Epithelial cell of esophagus (primary cell): Measurements from ENCODE around the gene SLC39A5.
"Not testable (repeated sequence)": the region's sequence is repeated elsewhere in the genome, so short reads cannot be mapped to it uniquely, and the experiment has no call there.

Experiments
- DNase-seq: peaks from one replicate; pipeline ENCODE4 v3.0.0; 2010; ENCODE audit warnings: low read depth
- H3K4me3 ChIP-seq: 2 replicates; pipeline ENCODE4 v1.5.1; 2011; ENCODE audit warnings: mild to moderate bottlenecking, low read length, control low read depth
- TF ChIP-seq, protein P1 (sequence below): IDR thresholded peaks from 2 replicates; pipeline ENCODE4 v1.5.1; 2011; ENCODE audit warnings: low read depth, mild to moderate bottlenecking, low read length, control low read depth, inconsistent platforms; ENCODE audit not compliant: insufficient read depth; ENCODE audit errors: missing control alignments

The SLC39A5 gene

DNA sequence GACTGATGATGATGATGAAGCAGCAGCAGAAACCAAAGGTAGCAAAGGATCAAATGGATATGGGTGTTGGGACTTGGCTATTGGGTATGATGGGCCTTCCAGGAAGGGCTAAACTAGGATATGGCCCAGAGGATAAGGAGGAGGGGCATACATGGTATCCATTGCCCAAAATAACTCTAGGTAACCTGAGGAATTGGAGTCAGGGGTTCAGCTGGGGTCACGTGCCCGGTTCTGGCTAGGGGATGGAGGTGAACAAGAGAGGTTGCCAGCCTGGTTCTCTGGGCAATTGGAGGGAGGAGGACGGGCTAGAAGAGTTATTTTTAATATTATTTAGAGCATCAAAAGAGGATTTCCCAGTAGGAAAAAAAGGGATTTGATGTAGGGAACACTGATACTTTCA lies 31.1 kb downstream of the SLC39A5 start:
- no peak for DNase-seq
- TF ChIP-seq, protein P1, sequence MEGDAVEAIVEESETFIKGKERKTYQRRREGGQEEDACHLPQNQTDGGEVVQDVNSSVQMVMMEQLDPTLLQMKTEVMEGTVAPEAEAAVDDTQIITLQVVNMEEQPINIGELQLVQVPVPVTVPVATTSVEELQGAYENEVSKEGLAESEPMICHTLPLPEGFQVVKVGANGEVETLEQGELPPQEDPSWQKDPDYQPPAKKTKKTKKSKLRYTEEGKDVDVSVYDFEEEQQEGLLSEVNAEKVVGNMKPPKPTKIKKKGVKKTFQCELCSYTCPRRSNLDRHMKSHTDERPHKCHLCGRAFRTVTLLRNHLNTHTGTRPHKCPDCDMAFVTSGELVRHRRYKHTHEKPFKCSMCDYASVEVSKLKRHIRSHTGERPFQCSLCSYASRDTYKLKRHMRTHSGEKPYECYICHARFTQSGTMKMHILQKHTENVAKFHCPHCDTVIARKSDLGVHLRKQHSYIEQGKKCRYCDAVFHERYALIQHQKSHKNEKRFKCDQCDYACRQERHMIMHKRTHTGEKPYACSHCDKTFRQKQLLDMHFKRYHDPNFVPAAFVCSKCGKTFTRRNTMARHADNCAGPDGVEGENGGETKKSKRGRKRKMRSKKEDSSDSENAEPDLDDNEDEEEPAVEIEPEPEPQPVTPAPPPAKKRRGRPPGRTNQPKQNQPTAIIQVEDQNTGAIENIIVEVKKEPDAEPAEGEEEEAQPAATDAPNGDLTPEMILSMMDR: no peak

DNA sequence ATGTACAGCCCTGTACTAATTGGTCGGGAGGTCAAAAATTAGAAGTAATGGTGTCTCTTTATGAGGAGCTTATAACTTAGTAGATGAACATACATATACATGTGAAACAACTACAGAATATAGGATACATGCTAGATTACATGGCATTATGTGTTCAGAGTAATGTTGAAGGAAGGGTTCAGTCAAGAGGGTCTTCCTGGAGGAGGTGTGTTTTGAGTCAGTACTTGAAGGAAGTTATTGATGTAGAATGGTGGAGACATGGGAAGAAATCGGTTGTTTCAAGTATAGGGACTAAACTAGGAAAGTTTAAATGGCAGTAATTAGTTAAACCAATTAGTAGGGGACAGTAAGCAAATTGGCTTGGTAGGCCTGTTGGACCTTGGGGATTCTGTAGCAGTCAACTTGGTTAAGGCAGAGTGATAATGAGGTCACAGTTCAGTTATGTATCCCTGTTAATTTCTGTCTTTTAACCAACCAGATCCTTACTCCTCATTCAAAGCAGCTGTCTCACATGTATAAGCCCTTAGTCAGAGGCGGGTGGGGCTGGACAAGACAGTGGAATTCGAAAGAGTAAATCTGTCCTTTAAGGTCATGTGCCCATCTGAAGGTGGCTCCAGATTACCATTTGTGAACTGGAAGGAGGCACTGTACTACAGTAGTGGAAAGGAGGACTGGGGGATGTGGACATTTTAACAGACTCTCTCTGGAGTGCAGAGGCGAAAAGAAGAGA lies 31.8 kb downstream of the SLC39A5 start:
- no peak overlapping the region for H3K4me3 ChIP-seq
- peak; percentile 91 for DNase-seq
- TF ChIP-seq, protein P1: no peak

More for the DNA sequence above, 31.1 kb downstream of the SLC39A5 start:
- H3K4me3 ChIP-seq: no peak overlapping the region

- DNase-seq, H3K4me3 ChIP-seq: not testable (repeated sequence)
Measured at GRCh38 chr12:56262955-56263354, 33.1 kb downstream of the SLC39A5 start.

DNA sequence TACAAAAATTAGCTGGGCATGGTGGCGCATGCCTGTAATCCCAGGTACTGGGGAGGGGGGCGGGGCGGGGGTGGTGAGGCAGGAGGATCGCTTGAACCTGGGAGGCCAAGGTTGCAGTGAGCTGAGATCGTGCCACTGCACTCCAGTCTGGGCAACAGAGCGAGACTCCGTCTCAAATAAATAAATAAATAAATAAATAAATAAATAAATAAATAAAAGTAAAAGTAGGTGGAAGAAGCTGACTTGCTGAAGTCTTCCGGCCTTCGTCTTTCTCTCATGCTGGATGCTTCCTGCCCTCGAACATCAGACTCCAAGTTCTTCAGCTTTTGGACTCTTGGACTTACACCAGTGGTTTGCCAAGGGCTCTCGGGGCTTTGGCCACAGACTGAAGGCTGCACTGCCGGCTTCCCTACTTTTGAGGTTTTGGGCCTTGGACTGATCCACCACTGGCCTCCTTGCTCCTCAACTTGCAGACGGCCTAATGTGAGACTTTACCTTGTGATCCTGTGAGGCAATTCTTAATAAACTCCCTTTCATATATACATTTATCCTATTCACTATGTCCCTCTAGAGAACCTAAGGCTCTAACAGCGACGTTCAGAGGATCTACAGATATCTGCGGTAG lies 36.3 kb downstream of the SLC39A5 start:
- DNase-seq: not testable (repeated sequence)

GRCh38 chr12:56266693-56267442 lies 37.0 kb downstream of the SLC39A5 start, which contains the start of gene COQ10A:
TSS of gene COQ10A (plus strand) at chr12:56266942. CDS start at chr12:56267119, 177 bp downstream.
- H3K4me3 ChIP-seq: peak within 1 kb of the TSS; percentile 75

More for the DNA sequence above, 36.3 kb downstream of the SLC39A5 start:
- peak overlapping the region; percentile 75 for H3K4me3 ChIP-seq

DNA sequence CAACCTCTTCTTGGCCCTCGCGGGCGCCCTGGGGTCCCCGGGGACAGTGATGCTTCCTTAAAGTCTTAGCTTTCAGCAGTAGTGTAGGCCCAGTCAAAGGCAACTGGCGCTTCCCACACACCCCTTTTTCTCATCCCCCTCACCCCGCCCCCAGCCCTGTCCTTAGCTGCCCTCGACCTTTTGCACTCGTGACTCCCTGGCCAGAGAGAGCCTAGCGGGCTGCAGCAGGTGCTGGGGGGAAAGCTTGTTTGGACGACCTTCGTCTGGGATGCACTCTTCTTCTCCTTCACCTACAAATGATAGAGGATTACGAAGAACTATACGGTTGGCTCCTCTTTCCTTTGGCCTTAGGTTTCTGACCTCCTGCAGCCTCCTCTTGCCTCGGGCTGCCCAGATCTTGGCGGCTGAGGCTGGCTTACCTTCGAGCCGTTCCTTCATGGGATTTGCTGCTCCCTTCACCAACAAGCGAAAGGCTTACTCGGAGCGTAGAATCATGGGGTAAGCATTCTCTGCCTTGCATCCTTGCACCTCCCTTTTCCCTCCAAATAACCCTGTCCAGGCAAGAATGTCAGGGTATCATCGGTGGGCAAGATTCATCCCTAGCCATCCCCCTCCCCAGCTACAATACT lies 37.7 kb downstream of the SLC39A5 start:
- TF ChIP-seq, protein P1: no peak
- DNase-seq: no peak
- peak overlapping the region; percentile 75 for H3K4me3 ChIP-seq

More at GRCh38 chr12:56266693-56267442, 37.0 kb downstream of the SLC39A5 start, which contains the start of gene COQ10A:
- peak; percentile 87 for DNase-seq
- TF ChIP-seq, protein P1: peak; percentile 73

DNA sequence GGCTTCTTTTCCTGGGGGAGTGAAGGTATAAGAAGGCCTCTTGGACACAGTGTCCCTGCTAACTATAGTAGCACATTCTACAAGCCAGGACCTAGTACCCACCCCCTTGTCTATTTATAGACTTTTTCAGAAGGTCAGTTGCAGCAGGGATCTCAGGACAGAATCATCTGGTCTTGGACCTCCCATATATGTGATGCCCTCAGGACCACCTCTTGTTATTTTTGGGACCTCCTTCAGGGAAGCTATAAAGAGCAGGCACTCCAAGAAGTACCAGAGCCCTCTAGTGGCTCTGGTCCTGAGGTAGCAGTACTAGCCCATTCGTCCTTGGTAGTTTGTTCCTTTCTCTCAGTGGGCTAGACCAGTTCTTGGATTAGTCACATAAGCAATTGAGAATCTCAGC lies 41.2 kb downstream of the SLC39A5 start:
- peak; percentile 54 for DNase-seq

GRCh38 chr12:56272468-56272867 lies 42.6 kb downstream of the SLC39A5 start:
- not testable (repeated sequence) for DNase-seq

More for the DNA sequence above, 41.2 kb downstream of the SLC39A5 start:
- no peak overlapping the region for H3K4me3 ChIP-seq
- TF ChIP-seq, protein P1: peak; percentile 58

More at GRCh38 chr12:56272468-56272867, 42.6 kb downstream of the SLC39A5 start:
- not testable (repeated sequence) for H3K4me3 ChIP-seq
